SK-N-SH (cell line): ENCODE measurements around the gene CAMK2D.

Source experiments
- CTCF ChIP-seq: fragments of 200-600 bp; sonication (generic); IDR thresholded peaks from 2 replicates; pipeline ENCODE4 v1.6.1; 2017; ENCODE audit warnings: antibody characterized with exemption, mild to moderate bottlenecking, moderate library complexity
- MAX ChIP-seq: IDR thresholded peaks from 2 replicates; pipeline ENCODE4 v1.4.0; 2012; ENCODE audit warnings: low read depth
- RXRA ChIP-seq: IDR thresholded peaks from 2 replicates; pipeline ENCODE4 v1.4.0; 2012; ENCODE audit warnings: low read depth, mild to moderate bottlenecking, borderline replicate concordance
- TCF12 ChIP-seq: IDR thresholded peaks from 2 replicates; pipeline ENCODE4 v1.4.0; 2012

- TF ChIP-seq MAX (no peak), CTCF (no peak), TCF12 (peak; percentile 65), RXRA (no peak)
Observed at GRCh38 chr4:113675731-113676697, 85.5 kb downstream of the CAMK2D start.
